HepG2 (cell line): ENCODE results near the gene CALML4. TPM values are rescaled to one million over a fixed set of nuclear protein-coding genes. Genes with fewer than 3 reads are reported as not detected.

Experiments used
- DPF2 ChIP-seq: sonication (generic); formaldehyde crosslinking; IDR thresholded peaks from 2 replicates; pipeline ENCODE4 v1.4.0; 2020; ENCODE audit warnings: mild to moderate bottlenecking, low read depth, missing genetic modification reagents, borderline replicate concordance
- RFX3 ChIP-seq: IDR thresholded peaks from 2 replicates; pipeline ENCODE4 v1.6.1; 2016; ENCODE audit warnings: missing biosample characterization, missing genetic modification reagents
- SKI ChIP-seq: fragments of 450-650 bp; IDR thresholded peaks from one replicate; pipeline ENCODE4 v1.6.1; 2018; ENCODE audit warnings: mild to moderate bottlenecking; ENCODE audit not compliant: partially characterized antibody
- ZFP36L2 ChIP-seq: sonication (generic); formaldehyde crosslinking; IDR thresholded peaks from 2 replicates; pipeline ENCODE4 v1.4.0; 2020; ENCODE audit warnings: missing genetic modification reagents
- ZNF121 ChIP-seq: sonication (generic); formaldehyde crosslinking; IDR thresholded peaks from 2 replicates; pipeline ENCODE4 v1.5.0; 2020; ENCODE audit warnings: mild to moderate bottlenecking, missing genetic modification reagents
- ZNF3 ChIP-seq: IDR thresholded peaks from 2 replicates; pipeline ENCODE4 v1.7.0; 2017; ENCODE audit warnings: inconsistent platforms
- ZNF589 ChIP-seq: sonication (generic); formaldehyde crosslinking; conservative IDR thresholded peaks from 2 replicates; pipeline ENCODE4 v1.8.0; 2022; ENCODE audit warnings: mild to moderate bottlenecking, moderate library complexity, missing genetic modification reagents
- ZNF629 ChIP-seq: sonication (generic); formaldehyde crosslinking; conservative IDR thresholded peaks from 2 replicates; pipeline ENCODE4 v1.5.0; 2020; ENCODE audit warnings: missing genetic modification reagents
- ZNF790 ChIP-seq: sonication (generic); formaldehyde crosslinking; IDR thresholded peaks from 2 replicates; pipeline ENCODE4 v1.8.0; 2022; ENCODE audit warnings: missing genetic modification reagents, mild to moderate bottlenecking, borderline replicate concordance
- polyA plus RNA-seq, 8 experiments: library from polyadenylated mRNA; depleted of rRNA in 3 of 8; stranded (reverse) in 7 of 8; unstranded in 1 of 8; fragments of >200 nt; fragmentation: Illumina TruSeq in 4 of 8; extraction: Trizol in 4 of 8; gene quantifications; 2 replicates each; pipeline versions ENCODE4 v1.2.1 to v1.2.3, GENCODE V29; 2011 to 2016; ENCODE audit warnings: low read depth in 4 of 8, missing spikeins in 1 of 8, mixed read lengths in 1 of 8; ENCODE audit not compliant: insufficient read depth in 1 of 8
- total RNA-seq, 5 experiments: library from RNA; depleted of rRNA; stranded (reverse); fragments of >200 nt; fragmentation: Illumina TruSeq; extraction: Trizol; gene quantifications; 2 replicates each; pipeline ENCODE4 v1.2.3, GENCODE V29; 2016; ENCODE audit warnings: low read depth in 1 of 5
- TF ChIP-seq, protein P1 (sequence below): sonication (generic); formaldehyde crosslinking; IDR thresholded peaks from 2 replicates; pipeline ENCODE4 v1.4.0; 2020; ENCODE audit warnings: missing genetic modification reagents
- TF ChIP-seq, protein P2 (sequence below): sonication (generic); formaldehyde crosslinking; IDR thresholded peaks from 2 replicates; pipeline ENCODE4 v1.4.0; 2020; ENCODE audit warnings: missing genetic modification reagents
- TF ChIP-seq, protein P3 (sequence below): sonication (generic); formaldehyde crosslinking; IDR thresholded peaks from 2 replicates; pipeline ENCODE4 v1.4.0; 2020; ENCODE audit warnings: missing genetic modification reagents
- TF ChIP-seq, protein P4 (sequence below): sonication (generic); formaldehyde crosslinking; IDR thresholded peaks from 2 replicates; pipeline ENCODE4 v1.4.0; 2020; ENCODE audit warnings: missing genetic modification reagents
- TF ChIP-seq, protein P5 (sequence below): IDR thresholded peaks from 2 replicates; pipeline ENCODE4 v1.6.1; 2012; ENCODE audit warnings: inconsistent platforms
- TF ChIP-seq, protein P6 (sequence below): sonication (generic); formaldehyde crosslinking; IDR thresholded peaks from 2 replicates; pipeline ENCODE4 v1.4.0; 2020; ENCODE audit warnings: mild to moderate bottlenecking, missing genetic modification reagents, borderline replicate concordance

CALML4 gene
- total and polyA plus RNA-seq, 2 of the 13 experiments (the other 11 are each of a cell fraction or from before 2014, with no cell fraction given), result 3.6 to 8.7 TPM

DNA sequence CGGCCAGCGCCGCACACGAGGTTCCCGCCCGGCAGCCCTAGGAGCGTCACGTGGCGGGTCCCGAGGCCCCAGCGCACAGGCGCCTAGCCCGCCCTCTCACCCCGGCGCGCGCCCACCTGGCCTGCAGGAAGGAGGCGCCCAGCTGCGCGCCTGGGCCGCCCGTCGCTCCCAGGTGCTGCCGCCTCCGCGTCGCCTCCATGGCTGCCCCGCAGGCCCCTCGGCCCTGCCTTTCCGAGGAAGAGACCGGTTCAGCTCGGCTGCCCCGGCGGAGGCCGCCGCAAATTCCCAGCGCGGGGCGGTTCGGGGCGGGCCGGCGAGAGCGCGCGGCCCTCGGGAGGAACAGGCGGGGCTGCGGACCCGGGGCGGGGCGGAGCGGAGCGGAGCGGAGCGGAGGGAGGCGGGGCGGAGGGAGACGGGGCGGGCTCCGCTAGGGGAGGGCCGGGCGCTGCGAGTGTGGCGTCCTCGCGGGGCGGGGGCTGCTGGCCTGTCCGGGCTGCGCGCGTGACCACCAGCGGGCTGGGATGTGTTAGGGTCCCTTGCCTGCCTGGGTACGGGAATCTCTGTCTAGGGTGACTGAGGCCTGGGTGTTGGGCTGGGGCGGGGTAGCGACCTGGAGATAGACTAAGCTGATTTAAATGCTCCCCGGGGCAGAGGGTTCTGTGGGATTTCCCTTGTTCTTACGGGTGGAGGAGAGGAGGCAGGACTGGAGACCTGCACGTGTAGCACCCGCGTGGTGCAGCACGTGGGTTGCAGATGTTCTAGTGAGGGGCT is 24.4 kb upstream of the CALML4 start, which contains the start of gene CLN6 (continued):
- TF ChIP-seq, protein P1, sequence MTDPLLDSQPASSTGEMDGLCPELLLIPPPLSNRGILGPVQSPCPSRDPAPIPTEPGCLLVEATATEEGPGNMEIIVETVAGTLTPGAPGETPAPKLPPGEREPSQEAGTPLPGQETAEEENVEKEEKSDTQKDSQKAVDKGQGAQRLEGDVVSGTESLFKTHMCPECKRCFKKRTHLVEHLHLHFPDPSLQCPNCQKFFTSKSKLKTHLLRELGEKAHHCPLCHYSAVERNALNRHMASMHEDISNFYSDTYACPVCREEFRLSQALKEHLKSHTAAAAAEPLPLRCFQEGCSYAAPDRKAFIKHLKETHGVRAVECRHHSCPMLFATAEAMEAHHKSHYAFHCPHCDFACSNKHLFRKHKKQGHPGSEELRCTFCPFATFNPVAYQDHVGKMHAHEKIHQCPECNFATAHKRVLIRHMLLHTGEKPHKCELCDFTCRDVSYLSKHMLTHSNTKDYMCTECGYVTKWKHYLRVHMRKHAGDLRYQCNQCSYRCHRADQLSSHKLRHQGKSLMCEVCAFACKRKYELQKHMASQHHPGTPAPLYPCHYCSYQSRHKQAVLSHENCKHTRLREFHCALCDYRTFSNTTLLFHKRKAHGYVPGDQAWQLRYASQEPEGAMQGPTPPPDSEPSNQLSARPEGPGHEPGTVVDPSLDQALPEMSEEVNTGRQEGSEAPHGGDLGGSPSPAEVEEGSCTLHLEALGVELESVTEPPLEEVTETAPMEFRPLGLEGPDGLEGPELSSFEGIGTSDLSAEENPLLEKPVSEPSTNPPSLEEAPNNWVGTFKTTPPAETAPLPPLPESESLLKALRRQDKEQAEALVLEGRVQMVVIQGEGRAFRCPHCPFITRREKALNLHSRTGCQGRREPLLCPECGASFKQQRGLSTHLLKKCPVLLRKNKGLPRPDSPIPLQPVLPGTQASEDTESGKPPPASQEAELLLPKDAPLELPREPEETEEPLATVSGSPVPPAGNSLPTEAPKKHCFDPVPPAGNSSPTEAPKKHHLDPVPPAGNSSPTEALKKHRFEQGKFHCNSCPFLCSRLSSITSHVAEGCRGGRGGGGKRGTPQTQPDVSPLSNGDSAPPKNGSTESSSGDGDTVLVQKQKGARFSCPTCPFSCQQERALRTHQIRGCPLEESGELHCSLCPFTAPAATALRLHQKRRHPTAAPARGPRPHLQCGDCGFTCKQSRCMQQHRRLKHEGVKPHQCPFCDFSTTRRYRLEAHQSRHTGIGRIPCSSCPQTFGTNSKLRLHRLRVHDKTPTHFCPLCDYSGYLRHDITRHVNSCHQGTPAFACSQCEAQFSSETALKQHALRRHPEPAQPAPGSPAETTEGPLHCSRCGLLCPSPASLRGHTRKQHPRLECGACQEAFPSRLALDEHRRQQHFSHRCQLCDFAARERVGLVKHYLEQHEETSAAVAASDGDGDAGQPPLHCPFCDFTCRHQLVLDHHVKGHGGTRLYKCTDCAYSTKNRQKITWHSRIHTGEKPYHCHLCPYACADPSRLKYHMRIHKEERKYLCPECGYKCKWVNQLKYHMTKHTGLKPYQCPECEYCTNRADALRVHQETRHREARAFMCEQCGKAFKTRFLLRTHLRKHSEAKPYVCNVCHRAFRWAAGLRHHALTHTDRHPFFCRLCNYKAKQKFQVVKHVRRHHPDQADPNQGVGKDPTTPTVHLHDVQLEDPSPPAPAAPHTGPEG (CRISPR knock-in tag), result peak; percentile 69; the same call in 1 of the 2 replicates
- TF ChIP-seq, protein P2, sequence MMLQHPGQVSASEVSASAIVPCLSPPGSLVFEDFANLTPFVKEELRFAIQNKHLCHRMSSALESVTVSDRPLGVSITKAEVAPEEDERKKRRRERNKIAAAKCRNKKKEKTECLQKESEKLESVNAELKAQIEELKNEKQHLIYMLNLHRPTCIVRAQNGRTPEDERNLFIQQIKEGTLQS, result peak; percentile 39; the same call in 1 of the 2 replicates
- peak; percentile 59; the same call in 1 of the 2 replicates for TF ChIP-seq ZNF589 (CRISPR knock-in tag)
- peak; percentile 33; the same call in 1 of the 2 replicates for TF ChIP-seq ZNF629
- TF ChIP-seq, protein P3, sequence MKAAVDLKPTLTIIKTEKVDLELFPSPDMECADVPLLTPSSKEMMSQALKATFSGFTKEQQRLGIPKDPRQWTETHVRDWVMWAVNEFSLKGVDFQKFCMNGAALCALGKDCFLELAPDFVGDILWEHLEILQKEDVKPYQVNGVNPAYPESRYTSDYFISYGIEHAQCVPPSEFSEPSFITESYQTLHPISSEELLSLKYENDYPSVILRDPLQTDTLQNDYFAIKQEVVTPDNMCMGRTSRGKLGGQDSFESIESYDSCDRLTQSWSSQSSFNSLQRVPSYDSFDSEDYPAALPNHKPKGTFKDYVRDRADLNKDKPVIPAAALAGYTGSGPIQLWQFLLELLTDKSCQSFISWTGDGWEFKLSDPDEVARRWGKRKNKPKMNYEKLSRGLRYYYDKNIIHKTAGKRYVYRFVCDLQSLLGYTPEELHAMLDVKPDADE, result 0 out of 2 replicates have a peak, but pooled peaks have one; percentile 54
- TF ChIP-seq DPF2, result no peak
- TF ChIP-seq, protein P4, sequence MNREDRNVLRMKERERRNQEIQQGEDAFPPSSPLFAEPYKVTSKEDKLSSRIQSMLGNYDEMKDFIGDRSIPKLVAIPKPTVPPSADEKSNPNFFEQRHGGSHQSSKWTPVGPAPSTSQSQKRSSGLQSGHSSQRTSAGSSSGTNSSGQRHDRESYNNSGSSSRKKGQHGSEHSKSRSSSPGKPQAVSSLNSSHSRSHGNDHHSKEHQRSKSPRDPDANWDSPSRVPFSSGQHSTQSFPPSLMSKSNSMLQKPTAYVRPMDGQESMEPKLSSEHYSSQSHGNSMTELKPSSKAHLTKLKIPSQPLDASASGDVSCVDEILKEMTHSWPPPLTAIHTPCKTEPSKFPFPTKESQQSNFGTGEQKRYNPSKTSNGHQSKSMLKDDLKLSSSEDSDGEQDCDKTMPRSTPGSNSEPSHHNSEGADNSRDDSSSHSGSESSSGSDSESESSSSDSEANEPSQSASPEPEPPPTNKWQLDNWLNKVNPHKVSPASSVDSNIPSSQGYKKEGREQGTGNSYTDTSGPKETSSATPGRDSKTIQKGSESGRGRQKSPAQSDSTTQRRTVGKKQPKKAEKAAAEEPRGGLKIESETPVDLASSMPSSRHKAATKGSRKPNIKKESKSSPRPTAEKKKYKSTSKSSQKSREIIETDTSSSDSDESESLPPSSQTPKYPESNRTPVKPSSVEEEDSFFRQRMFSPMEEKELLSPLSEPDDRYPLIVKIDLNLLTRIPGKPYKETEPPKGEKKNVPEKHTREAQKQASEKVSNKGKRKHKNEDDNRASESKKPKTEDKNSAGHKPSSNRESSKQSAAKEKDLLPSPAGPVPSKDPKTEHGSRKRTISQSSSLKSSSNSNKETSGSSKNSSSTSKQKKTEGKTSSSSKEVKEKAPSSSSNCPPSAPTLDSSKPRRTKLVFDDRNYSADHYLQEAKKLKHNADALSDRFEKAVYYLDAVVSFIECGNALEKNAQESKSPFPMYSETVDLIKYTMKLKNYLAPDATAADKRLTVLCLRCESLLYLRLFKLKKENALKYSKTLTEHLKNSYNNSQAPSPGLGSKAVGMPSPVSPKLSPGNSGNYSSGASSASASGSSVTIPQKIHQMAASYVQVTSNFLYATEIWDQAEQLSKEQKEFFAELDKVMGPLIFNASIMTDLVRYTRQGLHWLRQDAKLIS (CRISPR knock-in tag), result no peak
- TF ChIP-seq ZNF790 (CRISPR knock-in tag), result peak; percentile 85; the same call in 1 of the 2 replicates
- TF ChIP-seq SKI, result peak; percentile 45
- no peak for TF ChIP-seq ZNF3
- TF ChIP-seq, protein P5, sequence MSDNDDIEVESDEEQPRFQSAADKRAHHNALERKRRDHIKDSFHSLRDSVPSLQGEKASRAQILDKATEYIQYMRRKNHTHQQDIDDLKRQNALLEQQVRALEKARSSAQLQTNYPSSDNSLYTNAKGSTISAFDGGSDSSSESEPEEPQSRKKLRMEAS, result peak; percentile 99
- TF ChIP-seq ZFP36L2 (CRISPR knock-in tag), result no peak
- no peak for TF ChIP-seq RFX3
- no peak for TF ChIP-seq ZNF121 (CRISPR knock-in tag)
- TF ChIP-seq, protein P6, sequence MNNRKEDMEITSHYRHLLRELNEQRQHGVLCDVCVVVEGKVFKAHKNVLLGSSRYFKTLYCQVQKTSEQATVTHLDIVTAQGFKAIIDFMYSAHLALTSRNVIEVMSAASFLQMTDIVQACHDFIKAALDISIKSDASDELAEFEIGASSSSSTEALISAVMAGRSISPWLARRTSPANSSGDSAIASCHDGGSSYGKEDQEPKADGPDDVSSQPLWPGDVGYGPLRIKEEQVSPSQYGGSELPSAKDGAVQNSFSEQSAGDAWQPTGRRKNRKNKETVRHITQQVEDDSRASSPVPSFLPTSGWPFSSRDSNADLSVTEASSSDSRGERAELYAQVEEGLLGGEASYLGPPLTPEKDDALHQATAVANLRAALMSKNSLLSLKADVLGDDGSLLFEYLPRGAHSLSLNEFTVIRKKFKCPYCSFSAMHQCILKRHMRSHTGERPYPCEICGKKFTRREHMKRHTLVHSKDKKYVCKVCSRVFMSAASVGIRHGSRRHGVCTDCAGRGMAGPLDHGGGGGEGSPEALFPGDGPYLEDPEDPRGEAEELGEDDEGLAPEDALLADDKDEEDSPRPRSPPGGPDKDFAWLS (CRISPR knock-in tag), result no peak
